ENCODE measurements around the gene POLR3GL.

POLR3GL gene

DNA sequence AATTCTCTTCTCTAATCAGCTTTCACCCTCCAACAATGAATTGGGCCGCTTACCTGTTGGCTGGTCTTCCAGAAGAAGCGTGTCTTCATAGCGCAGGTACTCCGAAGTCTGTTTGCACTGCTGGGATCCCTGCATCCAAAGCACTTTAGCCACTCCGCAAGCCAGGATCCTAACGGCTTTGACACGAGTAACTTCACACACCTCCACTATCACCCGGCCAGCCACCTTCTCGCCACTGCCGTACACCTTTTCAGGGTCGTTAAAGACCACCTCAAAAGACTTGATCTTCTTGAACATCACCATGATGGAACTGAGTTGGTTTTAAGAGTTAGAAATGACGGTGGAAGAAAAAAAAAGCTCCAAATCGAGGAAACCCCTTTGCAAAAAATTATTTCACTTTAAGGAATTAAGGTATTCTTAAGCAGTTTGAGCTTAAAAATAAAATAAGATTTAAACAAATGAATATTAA is 31.5 kb downstream of the POLR3GL start:
- Histone ChIP-seq H3K36me3 (peaks cover 35% of the 10 kb centered on the region), H3K27ac (peak overlapping the region; percentile 78), H3K9me3 (ENCODE audit: severe bottlenecking) (no peaks in the 10 kb centered on the region), H3K27me3 (ENCODE audit: insufficient read depth, low read depth, severe bottlenecking) (no peaks in the 10 kb centered on the region), H3K4me3 (ENCODE audit: low read depth, low read length) (peak overlapping the region; percentile 72)
- TF ChIP-seq, protein P1, sequence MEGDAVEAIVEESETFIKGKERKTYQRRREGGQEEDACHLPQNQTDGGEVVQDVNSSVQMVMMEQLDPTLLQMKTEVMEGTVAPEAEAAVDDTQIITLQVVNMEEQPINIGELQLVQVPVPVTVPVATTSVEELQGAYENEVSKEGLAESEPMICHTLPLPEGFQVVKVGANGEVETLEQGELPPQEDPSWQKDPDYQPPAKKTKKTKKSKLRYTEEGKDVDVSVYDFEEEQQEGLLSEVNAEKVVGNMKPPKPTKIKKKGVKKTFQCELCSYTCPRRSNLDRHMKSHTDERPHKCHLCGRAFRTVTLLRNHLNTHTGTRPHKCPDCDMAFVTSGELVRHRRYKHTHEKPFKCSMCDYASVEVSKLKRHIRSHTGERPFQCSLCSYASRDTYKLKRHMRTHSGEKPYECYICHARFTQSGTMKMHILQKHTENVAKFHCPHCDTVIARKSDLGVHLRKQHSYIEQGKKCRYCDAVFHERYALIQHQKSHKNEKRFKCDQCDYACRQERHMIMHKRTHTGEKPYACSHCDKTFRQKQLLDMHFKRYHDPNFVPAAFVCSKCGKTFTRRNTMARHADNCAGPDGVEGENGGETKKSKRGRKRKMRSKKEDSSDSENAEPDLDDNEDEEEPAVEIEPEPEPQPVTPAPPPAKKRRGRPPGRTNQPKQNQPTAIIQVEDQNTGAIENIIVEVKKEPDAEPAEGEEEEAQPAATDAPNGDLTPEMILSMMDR (IDR thresholded peaks at IDR 0.05; ENCODE audit: low read depth, low read length) = no peak
- no peak for DNase-seq

DNA sequence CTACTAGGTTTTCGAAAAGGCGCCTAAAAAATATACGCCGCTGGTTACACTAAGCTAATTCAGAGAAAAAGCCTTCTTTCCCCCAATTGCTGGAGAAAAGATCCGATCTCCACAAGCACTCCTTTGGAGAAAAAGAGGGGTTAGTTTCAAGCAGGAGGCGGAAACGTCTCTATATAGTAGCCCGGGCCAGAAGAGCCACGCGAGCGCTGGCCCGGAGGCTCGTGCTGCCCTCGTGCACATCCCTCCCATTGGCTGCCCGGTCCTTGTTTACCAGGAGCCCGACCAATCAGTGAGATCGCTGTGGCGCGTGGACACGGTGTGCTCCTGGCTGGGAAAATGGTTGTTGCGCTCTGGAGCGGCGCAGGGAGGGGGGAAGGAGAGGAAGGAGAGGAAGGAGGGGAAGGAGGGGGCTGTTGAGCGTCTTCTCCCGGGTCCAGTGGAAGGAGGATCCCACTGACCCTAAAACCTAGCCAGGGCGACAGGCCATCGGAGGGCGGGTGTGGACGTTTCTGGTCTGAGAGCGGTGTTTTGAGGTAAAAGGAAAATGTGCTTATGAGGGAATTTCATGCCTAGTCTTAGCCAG is 32.0 kb downstream of the POLR3GL start, which contains the start of gene TXNIP:
Gene TXNIP (minus strand): TSS at position 147 of the 583 bp plus-strand sequence. CDS start 313 bp downstream, outside the sequence.
- TF ChIP-seq, protein P1 (IDR thresholded peaks at IDR 0.05; ENCODE audit: low read depth, low read length) = no peak
- Histone ChIP-seq H3K27me3 (ENCODE audit: insufficient read depth, low read depth, severe bottlenecking) (no peaks in the 10 kb centered on the region), H3K27ac (peak within 1 kb of the TSS; percentile 78), H3K9me3 (ENCODE audit: severe bottlenecking) (no peaks in the 10 kb centered on the region), H3K36me3 (peaks cover 35% of the 10 kb centered on the region), H3K4me3 (ENCODE audit: low read depth, low read length) (peak within 1 kb of the TSS; percentile 72)
- peak; percentile 100 for DNase-seq

DNA sequence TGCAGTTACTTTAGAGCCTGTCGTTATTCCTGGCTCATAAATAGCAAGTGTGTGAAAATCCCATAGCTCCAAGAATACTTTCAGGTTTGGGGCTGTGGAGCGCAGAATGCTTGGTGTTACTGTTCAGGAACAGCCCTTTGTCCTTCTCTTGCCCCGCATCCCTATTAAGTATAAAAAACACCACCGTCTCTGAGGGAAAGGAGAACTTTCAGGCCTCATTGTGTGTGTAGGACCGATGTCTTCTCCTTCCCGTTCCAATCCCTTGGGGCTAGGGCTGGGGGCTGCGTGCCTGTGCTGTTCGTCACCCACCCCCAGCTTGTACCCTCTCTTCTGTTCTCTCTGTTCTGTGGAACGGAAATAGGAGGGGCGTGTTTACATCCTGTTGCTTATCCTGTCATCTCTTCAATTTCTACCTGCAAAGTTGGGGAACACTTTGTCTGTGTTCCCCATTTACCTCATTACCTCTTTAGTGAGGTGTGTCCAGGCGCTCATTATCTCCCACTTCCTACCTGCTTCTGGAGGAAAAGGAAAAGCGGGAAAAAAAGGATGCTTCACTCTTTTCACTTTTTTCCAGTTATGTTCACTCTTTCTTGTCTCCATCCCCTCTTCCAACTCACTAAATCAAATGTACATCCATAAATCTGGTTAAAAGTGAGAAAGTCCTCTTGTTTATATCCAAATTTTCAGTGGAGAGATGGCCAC is 32.7 kb downstream of the POLR3GL start:
- TF ChIP-seq, protein P1 (IDR thresholded peaks at IDR 0.05; ENCODE audit: low read depth, low read length) = no peak
- peaks cover 34% of the 10 kb centered on the region for H3K36me3 ChIP-seq
- H3K9me3 ChIP-seq (ENCODE audit: severe bottlenecking) = no peaks in the 10 kb centered on the region
- H3K4me3 ChIP-seq (ENCODE audit: low read depth, low read length) = peak overlapping the region; percentile 72
- H3K27ac ChIP-seq = peak overlapping the region; percentile 78
- H3K27me3 ChIP-seq (ENCODE audit: insufficient read depth, low read depth, severe bottlenecking) = no peaks in the 10 kb centered on the region
- DNase-seq = no peak

DNA sequence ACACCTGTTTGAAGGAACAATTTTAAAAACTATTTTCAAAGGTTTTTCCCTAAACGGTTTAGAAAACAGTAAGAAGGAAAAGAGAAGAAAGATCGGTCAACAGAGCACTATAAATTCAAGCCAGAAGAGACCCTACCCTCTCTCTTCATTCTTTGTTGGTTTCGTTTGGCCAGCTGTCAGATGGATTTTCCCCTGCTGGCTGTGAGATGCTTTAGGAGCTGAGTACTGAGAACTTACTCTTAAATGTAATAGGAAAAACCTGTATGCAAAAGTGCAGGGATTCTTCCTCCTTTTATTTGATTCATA is 33.2 kb downstream of the POLR3GL start:
- no peak for DNase-seq
- peak overlapping the region; percentile 72 for H3K4me3 ChIP-seq (ENCODE audit: low read depth, low read length)

DNA sequence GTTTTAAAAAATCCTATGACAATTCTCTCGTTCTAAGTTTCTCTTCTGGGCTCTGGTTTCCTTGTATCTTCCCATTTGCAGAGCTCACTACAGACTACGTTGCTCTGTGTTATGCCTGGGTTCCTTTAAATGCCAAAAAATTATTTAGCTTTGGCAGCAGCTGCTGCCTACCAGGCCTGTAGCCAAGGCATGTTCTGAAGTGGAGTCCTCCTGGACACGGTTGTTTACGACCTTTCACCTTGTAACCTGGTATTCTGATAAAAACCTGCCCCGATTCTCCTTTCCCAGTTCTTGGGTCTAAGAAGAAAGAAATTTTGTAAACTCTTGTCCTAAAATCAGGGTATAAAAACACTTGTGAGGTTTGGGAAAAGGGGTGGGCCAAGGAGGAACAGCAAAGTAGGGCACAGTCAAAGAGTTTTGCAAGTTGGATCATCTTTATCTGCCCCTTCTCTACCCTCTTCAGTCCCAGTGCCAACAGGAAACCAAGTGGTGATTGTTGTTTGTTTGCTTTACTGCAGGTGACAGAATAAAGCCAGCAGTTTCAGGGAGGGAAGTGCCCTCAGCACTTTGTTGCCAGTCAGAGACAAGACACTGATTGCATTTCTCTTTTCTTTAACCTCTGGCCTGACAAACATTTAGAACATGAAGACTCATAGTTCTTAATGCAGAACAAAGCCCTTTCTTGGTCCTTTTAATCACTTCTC is 35.0 kb downstream of the POLR3GL start:
- TF ChIP-seq, protein P1 (IDR thresholded peaks at IDR 0.05; ENCODE audit: low read depth, low read length) = no peak
- Histone ChIP-seq H3K9me3 (ENCODE audit: severe bottlenecking) (no peaks in the 10 kb centered on the region), H3K36me3 (peaks cover 11% of the 10 kb centered on the region), H3K27me3 (ENCODE audit: insufficient read depth, low read depth, severe bottlenecking) (no peaks in the 10 kb centered on the region), H3K4me3 (ENCODE audit: low read depth, low read length) (no peak overlapping the region), H3K27ac (no peak overlapping the region)
- DNase-seq = no peak

More for the DNA sequence above, 33.2 kb downstream of the POLR3GL start:
- no peaks in the 10 kb centered on the region for H3K9me3 ChIP-seq (ENCODE audit: severe bottlenecking)
- H3K27ac ChIP-seq = peak overlapping the region; percentile 78
- TF ChIP-seq, protein P1 (IDR thresholded peaks at IDR 0.05; ENCODE audit: low read depth, low read length) = no peak
- no peaks in the 10 kb centered on the region for H3K27me3 ChIP-seq (ENCODE audit: insufficient read depth, low read depth, severe bottlenecking)
- H3K36me3 ChIP-seq = peaks cover 29% of the 10 kb centered on the region
